HCT116 (cell line): ENCODE data around the gene CRACR2A.

Experiments
- ZNF274 ChIP-seq: fragments of 200-500 bp; sonication (Bioruptor generic); IDR thresholded peaks from 2 replicates; pipeline ENCODE4 v1.6.1; 2014; ENCODE audit warnings: mild to moderate bottlenecking, low read depth, low read length, inconsistent platforms
- TF ChIP-seq, protein P1 (sequence below), 3 experiments: fragments of 200-600 bp in 1 of 3; sonication (generic) in 1 of 3; IDR thresholded peaks in 2 of 3; conservative IDR thresholded peaks in 1 of 3; 2 replicates each; pipeline ENCODE4 v1.5.1; 2012 to 2017; ENCODE audit warnings: low read depth in 2 of 3, low read length in 2 of 3, antibody characterized with exemption in 1 of 3, borderline replicate concordance in 1 of 3, control low read depth in 1 of 3, mild to moderate bottlenecking in 1 of 3, mixed read lengths in 1 of 3, mixed run types in 1 of 3, moderate library complexity in 1 of 3; ENCODE audit not compliant: insufficient read depth in 1 of 3

DNA sequence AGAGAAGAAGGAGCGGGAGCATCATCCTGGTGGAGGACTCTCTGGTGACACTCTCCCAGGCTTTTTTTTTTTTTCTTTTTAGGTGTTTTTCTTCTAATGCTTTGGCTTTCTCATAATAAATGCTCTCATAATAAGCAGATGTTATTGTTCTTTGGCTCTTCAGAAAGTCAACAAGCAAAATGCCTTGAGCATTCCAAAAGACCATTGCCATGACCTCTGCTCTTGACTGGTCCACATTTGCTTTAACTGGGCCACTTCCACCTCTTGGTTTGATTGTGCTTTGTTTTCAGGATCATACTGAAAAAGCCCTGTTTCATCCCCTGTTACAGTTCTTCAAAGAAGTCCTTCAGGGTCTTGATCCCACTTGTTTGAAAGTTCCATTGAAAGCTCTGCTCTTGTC is 36.9 kb downstream of the CRACR2A start:
- TF ChIP-seq ZNF274, result no peak
- TF ChIP-seq, protein P1, sequence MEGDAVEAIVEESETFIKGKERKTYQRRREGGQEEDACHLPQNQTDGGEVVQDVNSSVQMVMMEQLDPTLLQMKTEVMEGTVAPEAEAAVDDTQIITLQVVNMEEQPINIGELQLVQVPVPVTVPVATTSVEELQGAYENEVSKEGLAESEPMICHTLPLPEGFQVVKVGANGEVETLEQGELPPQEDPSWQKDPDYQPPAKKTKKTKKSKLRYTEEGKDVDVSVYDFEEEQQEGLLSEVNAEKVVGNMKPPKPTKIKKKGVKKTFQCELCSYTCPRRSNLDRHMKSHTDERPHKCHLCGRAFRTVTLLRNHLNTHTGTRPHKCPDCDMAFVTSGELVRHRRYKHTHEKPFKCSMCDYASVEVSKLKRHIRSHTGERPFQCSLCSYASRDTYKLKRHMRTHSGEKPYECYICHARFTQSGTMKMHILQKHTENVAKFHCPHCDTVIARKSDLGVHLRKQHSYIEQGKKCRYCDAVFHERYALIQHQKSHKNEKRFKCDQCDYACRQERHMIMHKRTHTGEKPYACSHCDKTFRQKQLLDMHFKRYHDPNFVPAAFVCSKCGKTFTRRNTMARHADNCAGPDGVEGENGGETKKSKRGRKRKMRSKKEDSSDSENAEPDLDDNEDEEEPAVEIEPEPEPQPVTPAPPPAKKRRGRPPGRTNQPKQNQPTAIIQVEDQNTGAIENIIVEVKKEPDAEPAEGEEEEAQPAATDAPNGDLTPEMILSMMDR (IDR thresholded peaks at IDR 0.05 in 2 of 3, conservative IDR thresholded peaks at IDR 0.05 in 1 of 3; ENCODE audit: borderline replicate concordance in 1 of 3, insufficient read depth in 1 of 3, low read depth in 2 of 3, low read length in 2 of 3), result no peak
